Peyer's patch (tissue), 4 donors: Measurements from ENCODE around the gene ACAT2.

Experiments
- CTCF ChIP-seq, 6 experiments: fragments of 450-650 bp in 4 of 6; fragments of 200-600 bp in 2 of 6; sonication (generic) in 1 of 6; IDR thresholded peaks; one replicate each; pipeline ENCODE4 v1.5.1; 2017 to 2019; ENCODE audit warnings: antibody characterized with exemption in 6 of 6, mild to moderate bottlenecking in 3 of 6, moderate library complexity in 1 of 6
- POLR2A ChIP-seq, 2 donors: fragments of 450-650 bp; IDR thresholded peaks; one replicate each; pipeline ENCODE4 v1.5.1; 2017; ENCODE audit warnings: antibody characterized with exemption in 2 of 2, mild to moderate bottlenecking in 2 of 2, moderate library complexity in 2 of 2

DNA sequence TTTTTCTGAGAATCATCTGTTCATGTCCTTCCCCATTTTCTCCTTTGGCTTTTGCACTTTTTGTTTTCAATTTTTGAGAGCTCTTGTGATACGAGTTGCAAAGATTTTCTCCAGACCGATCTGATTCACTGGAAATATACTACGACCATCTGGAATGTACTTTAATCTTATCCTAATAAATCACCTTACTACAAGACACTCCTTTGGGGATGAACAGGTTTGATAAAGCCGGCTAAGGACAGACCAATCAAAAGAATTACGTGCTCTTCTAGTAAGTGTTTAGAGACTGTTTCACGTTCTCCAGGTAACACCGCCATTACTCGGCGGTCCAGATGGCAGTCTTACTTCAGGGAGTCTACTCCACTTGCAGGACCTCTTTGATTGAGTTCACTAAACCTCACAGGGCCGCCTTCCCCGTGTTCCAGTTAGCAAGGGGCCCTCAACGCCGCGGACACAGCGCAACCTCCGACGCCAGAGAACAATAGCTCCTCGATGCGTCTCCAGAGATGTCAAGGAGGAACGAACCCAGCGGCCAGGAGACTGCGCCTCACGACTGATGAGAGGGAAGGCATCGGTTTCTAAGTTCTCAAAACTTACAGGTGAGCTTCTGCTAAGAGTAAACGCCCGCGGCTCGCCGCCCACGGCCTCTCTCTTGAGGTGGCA, 35.5 kb upstream of the ACAT2 start:
- TF ChIP-seq CTCF (IDR thresholded peaks at IDR 0.05), result no peak
- TF ChIP-seq POLR2A (IDR thresholded peaks at IDR 0.05), result no peak
